ENCODE data around the gene CPZ.

The CPZ gene

GRCh38 chr4:8610858-8611616 is 18.5 kb downstream of the CPZ start:
- Histone ChIP-seq H3K27me3 (ENCODE audit: insufficient read depth, poor library complexity, severe bottlenecking) (no peaks in the 10 kb centered on the region), H3K9me3 (ENCODE audit: severe bottlenecking) (no peaks in the 10 kb centered on the region), H3K4me1 (ENCODE audit: insufficient read depth, poor library complexity, severe bottlenecking) (no peaks in the 10 kb centered on the region), H3K4me3 (ENCODE audit: severe bottlenecking) (no peak overlapping the region), H3K36me3 (ENCODE audit: low read depth) (no peaks in the 10 kb centered on the region), H3K27ac (ENCODE audit: poor library complexity, severe bottlenecking) (no peak overlapping the region)
- TF ChIP-seq CTCF (IDR thresholded peaks at IDR 0.05; ENCODE audit: poor library complexity, severe bottlenecking), result no peak
- DNase-seq (ENCODE audit: low spot score) (no peak), ATAC-seq (ENCODE audit: low read depth) (no peak)

GRCh38 chr4:8612646-8613045 is 20.1 kb downstream of the CPZ start:
- TF ChIP-seq CTCF (IDR thresholded peaks at IDR 0.05; ENCODE audit: poor library complexity, severe bottlenecking), result no peak
- ATAC-seq (ENCODE audit: low read depth), result no peak
- no peak overlapping the region for H3K27ac ChIP-seq (ENCODE audit: poor library complexity, severe bottlenecking)
- no peaks in the 10 kb centered on the region for H3K4me1 ChIP-seq (ENCODE audit: insufficient read depth, poor library complexity, severe bottlenecking)
- no peaks in the 10 kb centered on the region for H3K27me3 ChIP-seq (ENCODE audit: insufficient read depth, poor library complexity, severe bottlenecking)
- no peak for DNase-seq (ENCODE audit: low spot score)
- H3K9me3 ChIP-seq (ENCODE audit: severe bottlenecking), result no peaks in the 10 kb centered on the region
- no peak overlapping the region for H3K4me3 ChIP-seq (ENCODE audit: severe bottlenecking)
- no peaks in the 10 kb centered on the region for H3K36me3 ChIP-seq (ENCODE audit: low read depth)

- no peaks in the 10 kb centered on the region for H3K9me3 ChIP-seq (ENCODE audit: severe bottlenecking)
These were observed 21.1 kb downstream of the CPZ start for GRCh38 chr4:8613421-8614364.

GRCh38 chr4:8614365-8615193 is 22.0 kb downstream of the CPZ start:
- peak; percentile 61 for DNase-seq (ENCODE audit: low spot score)
- Histone ChIP-seq H3K4me3 (ENCODE audit: severe bottlenecking) (no peak overlapping the region), H3K4me1 (ENCODE audit: insufficient read depth, poor library complexity, severe bottlenecking) (no peaks in the 10 kb centered on the region), H3K9me3 (ENCODE audit: severe bottlenecking) (no peaks in the 10 kb centered on the region), H3K27me3 (ENCODE audit: insufficient read depth, poor library complexity, severe bottlenecking) (no peaks in the 10 kb centered on the region), H3K36me3 (ENCODE audit: low read depth) (no peaks in the 10 kb centered on the region), H3K27ac (ENCODE audit: poor library complexity, severe bottlenecking) (no peak overlapping the region)
- no peak for TF ChIP-seq CTCF (IDR thresholded peaks at IDR 0.05; ENCODE audit: poor library complexity, severe bottlenecking)
- no peak for ATAC-seq (ENCODE audit: low read depth)

More at GRCh38 chr4:8613421-8614364, 21.1 kb downstream of the CPZ start:
- TF ChIP-seq CTCF (IDR thresholded peaks at IDR 0.05; ENCODE audit: poor library complexity, severe bottlenecking), result no peak
- Histone ChIP-seq H3K4me1 (ENCODE audit: insufficient read depth, poor library complexity, severe bottlenecking) (no peaks in the 10 kb centered on the region), H3K36me3 (ENCODE audit: low read depth) (no peaks in the 10 kb centered on the region), H3K4me3 (ENCODE audit: severe bottlenecking) (no peak overlapping the region), H3K27me3 (ENCODE audit: insufficient read depth, poor library complexity, severe bottlenecking) (no peaks in the 10 kb centered on the region), H3K27ac (ENCODE audit: poor library complexity, severe bottlenecking) (no peak overlapping the region)
- ATAC-seq (ENCODE audit: low read depth) (no peak), DNase-seq (ENCODE audit: low spot score) (peak; percentile 47)
